OCI-LY1 (cell line): ENCODE results near the gene DCDC2B.

Experiments
- EZH2 ChIP-seq: fragments of 200-600 bp; sonication (generic), shearing (Covaris generic); IDR thresholded peaks from 2 replicates; pipeline ENCODE4 v1.8.0; 2017; ENCODE audit warnings: borderline replicate concordance, mixed run types, mild to moderate bottlenecking, antibody characterized with exemption, low read length, moderate library complexity, mixed read lengths
- TF ChIP-seq, protein P1 (sequence below): fragments of 200-600 bp; sonication (generic), shearing (Covaris generic); IDR thresholded peaks from 2 replicates; pipeline ENCODE4 v1.5.1; 2017; ENCODE audit warnings: mild to moderate bottlenecking, antibody characterized with exemption, low read length, moderate library complexity, mixed read lengths

DNA sequence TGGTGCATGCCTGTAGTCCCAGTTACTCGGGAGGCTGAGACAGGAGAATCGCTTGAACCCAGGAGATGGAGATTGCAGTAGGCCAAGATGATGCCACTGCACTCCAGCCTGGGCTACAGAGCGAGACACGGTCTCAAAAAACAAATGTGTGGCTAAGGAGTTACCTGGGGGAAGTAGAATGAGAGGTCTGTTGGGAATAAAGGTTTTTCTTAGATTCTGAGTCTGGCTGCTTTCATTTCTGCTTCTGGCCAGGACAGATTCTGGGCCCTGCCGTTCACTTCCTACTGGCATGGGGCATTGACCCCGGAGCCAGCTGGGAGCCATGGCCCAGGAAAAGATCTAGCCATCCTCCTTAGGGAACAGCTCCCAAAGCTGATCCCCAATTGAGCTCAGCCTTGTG, 420 bp upstream of the DCDC2B start:
- TF ChIP-seq, protein P1, sequence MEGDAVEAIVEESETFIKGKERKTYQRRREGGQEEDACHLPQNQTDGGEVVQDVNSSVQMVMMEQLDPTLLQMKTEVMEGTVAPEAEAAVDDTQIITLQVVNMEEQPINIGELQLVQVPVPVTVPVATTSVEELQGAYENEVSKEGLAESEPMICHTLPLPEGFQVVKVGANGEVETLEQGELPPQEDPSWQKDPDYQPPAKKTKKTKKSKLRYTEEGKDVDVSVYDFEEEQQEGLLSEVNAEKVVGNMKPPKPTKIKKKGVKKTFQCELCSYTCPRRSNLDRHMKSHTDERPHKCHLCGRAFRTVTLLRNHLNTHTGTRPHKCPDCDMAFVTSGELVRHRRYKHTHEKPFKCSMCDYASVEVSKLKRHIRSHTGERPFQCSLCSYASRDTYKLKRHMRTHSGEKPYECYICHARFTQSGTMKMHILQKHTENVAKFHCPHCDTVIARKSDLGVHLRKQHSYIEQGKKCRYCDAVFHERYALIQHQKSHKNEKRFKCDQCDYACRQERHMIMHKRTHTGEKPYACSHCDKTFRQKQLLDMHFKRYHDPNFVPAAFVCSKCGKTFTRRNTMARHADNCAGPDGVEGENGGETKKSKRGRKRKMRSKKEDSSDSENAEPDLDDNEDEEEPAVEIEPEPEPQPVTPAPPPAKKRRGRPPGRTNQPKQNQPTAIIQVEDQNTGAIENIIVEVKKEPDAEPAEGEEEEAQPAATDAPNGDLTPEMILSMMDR = no peak
- TF ChIP-seq EZH2 = no peak
